Inflammatory macrophage (primary cell): ENCODE data around the gene WEE1.
A peak's percentile ranks its signal among the peaks of the same experiment; 100 is the strongest.

Source experiments
- DNase-seq, 2 donors: peaks; one replicate each; pipeline ENCODE4 v3.0.0-alpha.2; 2020 to 2022

WEE1 gene

GRCh38 chr11:9625162-9625561 is 51.7 kb downstream of the WEE1 start:
- DNase-seq, result no peak

GRCh38 chr11:9625728-9626127 is 52.3 kb downstream of the WEE1 start:
- DNase-seq, result peak; percentile 87 to 92

- peak in 1 of 2 donors; percentile 34 for DNase-seq
Measured at GRCh38 chr11:9626496-9627394, 53.3 kb downstream of the WEE1 start.

- DNase-seq, result no peak
Measured at GRCh38 chr11:9629064-9629463, 55.6 kb downstream of the WEE1 start.

- DNase-seq, result peak; percentile 33 to 52
Measured at GRCh38 chr11:9633679-9634078, 60.2 kb downstream of the WEE1 start.

GRCh38 chr11:9636691-9637090 is 63.2 kb downstream of the WEE1 start:
- DNase-seq, result no peak

GRCh38 chr11:9639099-9639498 is 65.6 kb downstream of the WEE1 start:
- peak in 1 of 2 donors; percentile 31 for DNase-seq
